HL-60 (cell line): ENCODE data around the gene HOXB2.

Source experiments
- DNase-seq, 2 experiments: peaks; one replicate each; pipeline ENCODE4 v3.0.0-alpha.2; 2010 to 2020; ENCODE audit warnings: low read depth in 1 of 2, low spot score in 1 of 2
- H3K27ac ChIP-seq: fragments of 250-450 bp; sonication (Bioruptor Pico); replicated peaks from 2 replicates; pipeline ENCODE4 v1.5.1; 2020; ENCODE audit warnings: mild to moderate bottlenecking, moderate library complexity
- H3K27me3 ChIP-seq: fragments of 250-450 bp; sonication (Bioruptor Pico); 2 replicates; pipeline ENCODE4 v1.5.1; 2021; ENCODE audit warnings: mild to moderate bottlenecking, moderate library complexity; ENCODE audit not compliant: insufficient read depth, poor library complexity, severe bottlenecking
- H3K4me3 ChIP-seq: replicated peaks from 2 replicates; pipeline ENCODE4 v1.5.1; 2011; ENCODE audit warnings: mild to moderate bottlenecking, control low read depth, low read length; ENCODE audit not compliant: insufficient read depth
- GABPA ChIP-seq: IDR thresholded peaks from 2 replicates; pipeline ENCODE4 v1.6.1; 2012; ENCODE audit warnings: low read depth
- POLR2AphosphoS5 ChIP-seq: IDR thresholded peaks from 2 replicates; pipeline ENCODE4 v1.6.1; 2012; ENCODE audit warnings: low read depth
- SPI1 ChIP-seq: IDR thresholded peaks from 2 replicates; pipeline ENCODE4 v1.6.1; 2012; ENCODE audit warnings: low read depth, mild to moderate bottlenecking, borderline replicate concordance
- TF ChIP-seq, protein P1 (sequence below): IDR thresholded peaks from 2 replicates; pipeline ENCODE4 v1.6.1; 2012; ENCODE audit warnings: low read depth; ENCODE audit not compliant: insufficient replicate concordance
- TF ChIP-seq, protein P2 (sequence below): IDR thresholded peaks from one replicate; pipeline ENCODE4 v1.5.1; 2011; ENCODE audit warnings: low read length, control low read depth, inconsistent platforms; ENCODE audit not compliant: insufficient read depth

HOXB2 gene

DNA sequence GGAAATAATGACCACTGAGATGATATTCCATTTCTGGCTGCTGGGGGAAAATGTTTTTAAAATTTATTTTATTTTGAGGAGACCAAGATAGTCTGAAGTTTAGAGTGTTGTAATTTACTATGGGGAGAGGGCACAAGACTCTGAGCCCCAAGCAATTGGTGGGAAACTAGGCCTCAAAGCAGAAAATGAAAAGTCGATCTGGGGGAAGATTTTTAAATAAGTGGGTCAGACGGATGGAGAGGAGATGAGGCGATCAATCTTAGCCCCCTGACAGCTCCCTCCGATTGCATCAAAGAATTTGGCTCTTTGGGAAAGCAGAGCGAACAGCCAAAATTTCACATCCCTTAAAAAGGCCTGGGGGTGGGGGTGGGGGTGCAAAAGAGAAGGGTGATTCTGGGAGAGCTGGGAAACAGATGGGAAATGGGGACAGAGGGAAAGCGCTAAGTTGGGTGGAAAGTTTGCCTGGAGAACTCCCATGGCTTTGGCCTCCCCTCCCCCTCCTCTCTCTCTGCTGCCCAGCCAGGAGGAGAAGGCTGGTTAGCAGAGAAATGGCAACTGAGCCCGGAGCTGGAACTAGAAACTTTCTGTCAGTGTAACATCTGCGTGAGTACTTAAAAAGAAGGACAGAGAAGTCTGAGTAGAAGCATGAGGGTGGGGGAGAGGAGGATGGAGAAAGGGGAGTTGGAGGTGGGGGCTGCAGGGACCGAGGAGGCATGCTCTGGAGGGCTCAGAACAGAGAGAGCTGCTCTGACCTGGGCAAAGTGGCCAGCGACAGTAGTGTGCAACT lies 1.4 kb upstream of the HOXB2 start:
- TF ChIP-seq GABPA, result no peak
- TF ChIP-seq, protein P1, sequence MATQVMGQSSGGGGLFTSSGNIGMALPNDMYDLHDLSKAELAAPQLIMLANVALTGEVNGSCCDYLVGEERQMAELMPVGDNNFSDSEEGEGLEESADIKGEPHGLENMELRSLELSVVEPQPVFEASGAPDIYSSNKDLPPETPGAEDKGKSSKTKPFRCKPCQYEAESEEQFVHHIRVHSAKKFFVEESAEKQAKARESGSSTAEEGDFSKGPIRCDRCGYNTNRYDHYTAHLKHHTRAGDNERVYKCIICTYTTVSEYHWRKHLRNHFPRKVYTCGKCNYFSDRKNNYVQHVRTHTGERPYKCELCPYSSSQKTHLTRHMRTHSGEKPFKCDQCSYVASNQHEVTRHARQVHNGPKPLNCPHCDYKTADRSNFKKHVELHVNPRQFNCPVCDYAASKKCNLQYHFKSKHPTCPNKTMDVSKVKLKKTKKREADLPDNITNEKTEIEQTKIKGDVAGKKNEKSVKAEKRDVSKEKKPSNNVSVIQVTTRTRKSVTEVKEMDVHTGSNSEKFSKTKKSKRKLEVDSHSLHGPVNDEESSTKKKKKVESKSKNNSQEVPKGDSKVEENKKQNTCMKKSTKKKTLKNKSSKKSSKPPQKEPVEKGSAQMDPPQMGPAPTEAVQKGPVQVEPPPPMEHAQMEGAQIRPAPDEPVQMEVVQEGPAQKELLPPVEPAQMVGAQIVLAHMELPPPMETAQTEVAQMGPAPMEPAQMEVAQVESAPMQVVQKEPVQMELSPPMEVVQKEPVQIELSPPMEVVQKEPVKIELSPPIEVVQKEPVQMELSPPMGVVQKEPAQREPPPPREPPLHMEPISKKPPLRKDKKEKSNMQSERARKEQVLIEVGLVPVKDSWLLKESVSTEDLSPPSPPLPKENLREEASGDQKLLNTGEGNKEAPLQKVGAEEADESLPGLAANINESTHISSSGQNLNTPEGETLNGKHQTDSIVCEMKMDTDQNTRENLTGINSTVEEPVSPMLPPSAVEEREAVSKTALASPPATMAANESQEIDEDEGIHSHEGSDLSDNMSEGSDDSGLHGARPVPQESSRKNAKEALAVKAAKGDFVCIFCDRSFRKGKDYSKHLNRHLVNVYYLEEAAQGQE, result no peak
- no peak for TF ChIP-seq SPI1
- TF ChIP-seq POLR2AphosphoS5, result no peak
- TF ChIP-seq, protein P2, sequence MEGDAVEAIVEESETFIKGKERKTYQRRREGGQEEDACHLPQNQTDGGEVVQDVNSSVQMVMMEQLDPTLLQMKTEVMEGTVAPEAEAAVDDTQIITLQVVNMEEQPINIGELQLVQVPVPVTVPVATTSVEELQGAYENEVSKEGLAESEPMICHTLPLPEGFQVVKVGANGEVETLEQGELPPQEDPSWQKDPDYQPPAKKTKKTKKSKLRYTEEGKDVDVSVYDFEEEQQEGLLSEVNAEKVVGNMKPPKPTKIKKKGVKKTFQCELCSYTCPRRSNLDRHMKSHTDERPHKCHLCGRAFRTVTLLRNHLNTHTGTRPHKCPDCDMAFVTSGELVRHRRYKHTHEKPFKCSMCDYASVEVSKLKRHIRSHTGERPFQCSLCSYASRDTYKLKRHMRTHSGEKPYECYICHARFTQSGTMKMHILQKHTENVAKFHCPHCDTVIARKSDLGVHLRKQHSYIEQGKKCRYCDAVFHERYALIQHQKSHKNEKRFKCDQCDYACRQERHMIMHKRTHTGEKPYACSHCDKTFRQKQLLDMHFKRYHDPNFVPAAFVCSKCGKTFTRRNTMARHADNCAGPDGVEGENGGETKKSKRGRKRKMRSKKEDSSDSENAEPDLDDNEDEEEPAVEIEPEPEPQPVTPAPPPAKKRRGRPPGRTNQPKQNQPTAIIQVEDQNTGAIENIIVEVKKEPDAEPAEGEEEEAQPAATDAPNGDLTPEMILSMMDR, result no peak
- no peak overlapping the region for H3K27ac ChIP-seq
- no peak overlapping the region for H3K4me3 ChIP-seq
- peaks cover 65% of the 10 kb centered on the region for H3K27me3 ChIP-seq
- DNase-seq, result no peak

DNA sequence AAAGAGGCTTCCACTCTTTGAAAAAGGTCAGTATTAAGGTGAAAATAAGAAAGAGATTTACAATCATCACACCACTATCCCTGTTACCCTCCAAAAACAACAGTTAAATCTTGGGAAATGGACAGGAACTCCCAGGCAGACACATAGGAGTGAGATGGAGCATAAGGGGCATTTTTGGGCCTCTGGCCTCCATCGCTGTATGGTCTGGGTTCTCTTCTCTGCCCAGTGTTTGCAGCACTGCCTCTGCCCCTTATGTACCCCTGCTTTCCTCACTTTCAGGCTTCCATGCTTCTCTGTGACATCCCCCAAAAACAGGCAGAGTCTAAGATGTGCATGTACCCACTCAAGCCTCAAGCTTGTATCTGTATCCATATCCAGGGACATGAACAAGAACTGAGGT lies 630 bp upstream of the HOXB2 start:
- Histone ChIP-seq H3K27me3 (peaks cover 72% of the 10 kb centered on the region), H3K27ac (no peak overlapping the region), H3K4me3 (no peak overlapping the region)
- TF ChIP-seq SPI1, result no peak
- no peak for TF ChIP-seq POLR2AphosphoS5
- DNase-seq, result no peak

DNA sequence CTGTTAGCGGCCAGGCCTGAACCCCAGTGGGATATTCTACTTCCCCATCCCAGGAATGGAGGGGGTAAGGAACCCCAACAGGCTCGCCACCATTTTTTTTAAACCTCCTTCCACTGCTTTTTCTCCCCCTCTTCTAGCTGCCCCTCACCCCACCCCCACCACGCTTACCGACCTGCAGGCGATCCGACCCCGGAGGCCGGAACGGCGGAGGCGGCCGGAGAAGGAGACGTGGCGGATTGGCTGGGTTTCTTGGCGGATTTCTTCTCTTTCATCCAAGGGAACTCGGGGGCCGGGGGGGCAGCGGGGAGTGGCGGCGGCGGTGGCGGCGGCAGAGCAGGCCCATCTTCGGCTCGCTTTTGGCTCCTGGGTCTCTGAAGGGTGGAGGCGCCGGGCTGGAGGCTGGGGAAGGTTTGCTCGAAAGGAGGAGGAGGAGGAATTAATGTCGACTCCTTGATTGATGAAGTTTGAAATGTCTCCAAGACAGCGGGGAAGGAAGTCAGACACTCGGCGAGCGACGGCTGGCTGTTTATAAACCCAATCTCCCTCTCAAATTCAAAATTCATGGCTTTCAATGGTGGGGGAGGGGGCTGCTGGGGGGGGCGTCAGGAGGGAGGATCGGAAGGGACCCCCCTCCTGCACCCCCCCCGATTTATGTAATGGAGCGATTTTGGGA lies 424 bp downstream of the HOXB2 start:
- no peak overlapping the region for H3K4me3 ChIP-seq
- TF ChIP-seq, protein P2, result no peak
- TF ChIP-seq GABPA, result no peak
- TF ChIP-seq, protein P1, result no peak
- TF ChIP-seq SPI1, result no peak
- TF ChIP-seq POLR2AphosphoS5, result no peak
- H3K27me3 ChIP-seq, result peaks cover 80% of the 10 kb centered on the region
- no peak overlapping the region for H3K27ac ChIP-seq
- DNase-seq, result no peak

DNA sequence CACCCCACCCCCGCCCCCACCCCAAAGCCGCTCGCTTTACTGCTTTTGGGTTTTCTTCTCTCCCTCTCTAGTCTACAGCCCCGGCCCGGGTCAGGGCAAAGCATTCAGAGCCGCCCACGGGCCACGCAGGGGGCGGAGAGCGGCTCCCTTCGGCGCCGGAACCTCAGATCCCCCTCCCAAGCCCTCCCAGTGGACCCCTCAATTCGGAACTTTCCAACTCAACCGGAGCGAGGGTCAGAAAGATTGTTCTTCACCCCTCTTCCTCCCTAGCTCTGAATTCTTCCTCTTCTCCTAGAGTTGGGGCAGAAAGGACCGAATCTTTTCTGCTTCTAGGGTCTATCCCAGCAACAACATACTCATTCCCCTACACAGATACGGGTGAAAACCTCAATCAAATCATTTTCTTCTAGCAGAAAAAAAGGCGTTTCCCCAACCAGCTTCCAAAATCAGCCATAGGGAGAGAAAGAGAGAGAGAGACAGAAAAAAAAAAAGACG lies 1.0 kb downstream of the HOXB2 start:
- Histone ChIP-seq H3K27ac (no peak overlapping the region), H3K27me3 (peaks cover 81% of the 10 kb centered on the region), H3K4me3 (no peak overlapping the region)
- TF ChIP-seq SPI1 (no peak), POLR2AphosphoS5 (no peak), GABPA (no peak)
- TF ChIP-seq, protein P2, result no peak
- TF ChIP-seq, protein P1, result no peak
- DNase-seq, result no peak
